Activated CD8-positive, alpha-beta memory T cell treated with anti-CD3 and anti-CD28 coated beads, Interleukin-2, amount 10 ng/mL, durations not matched to agents 7 days and 5 days (primary cell): ENCODE data around the gene AURKA. TPM values are rescaled to one million over a fixed set of nuclear protein-coding genes. Genes with fewer than 3 reads are reported as not detected.
"Not testable (repeated sequence)": the region's sequence is repeated elsewhere in the genome, so short reads cannot be mapped to it uniquely, and the experiment has no call there.

Experiments used
- ATAC-seq: fragments of 150-1000 bp; cut with Tn5 transposase; one replicate; pipeline ENCODE4 v1.10.0; 2021; ENCODE audit warnings: moderate library complexity
- CTCF ChIA-PET: fragments of 350-600 bp; sonication (Branson Sonifier 250); formaldehyde crosslinking; loops from one replicate; lab custom pipeline; 2021; ENCODE audit warnings: antibody characterized with exemption; lab: Charles Lee
- DNase-seq: peaks from one replicate; pipeline ENCODE4 v3.0.0-alpha.2; 2020
- H3K27ac Mint-ChIP-seq: one replicate; pipeline ENCODE4 v1.8.0; 2021; ENCODE audit warnings: mild to moderate bottlenecking, mixed read lengths
- H3K27me3 Mint-ChIP-seq: one replicate; pipeline ENCODE4 v1.8.0; 2021; ENCODE audit warnings: mixed read lengths
- H3K36me3 Mint-ChIP-seq: one replicate; pipeline ENCODE4 v1.8.0; 2021; ENCODE audit warnings: mild to moderate bottlenecking, mixed read lengths
- H3K4me1 Mint-ChIP-seq: one replicate; pipeline ENCODE4 v1.8.0; 2021; ENCODE audit warnings: mixed read lengths
- H3K4me3 Mint-ChIP-seq: one replicate; pipeline ENCODE4 v1.8.0; 2021; ENCODE audit warnings: mild to moderate bottlenecking, moderate library complexity, mixed read lengths
- H3K9me3 Mint-ChIP-seq: one replicate; pipeline ENCODE4 v1.8.0; 2022; ENCODE audit warnings: low read depth, mixed read lengths
- total RNA-seq, 2 experiments: library from RNA; stranded (reverse); gene quantifications; one replicate each; pipeline ENCODE4 v1.2.3, GENCODE V29; 2021

Gene AURKA
- total RNA-seq, 2 experiments from 2014 or later: 107 to 123 TPM

- no peak for ATAC-seq
- H3K9me3 Mint-ChIP-seq: no peaks in the 10 kb centered on the region
- peaks cover 2% of the 10 kb centered on the region for H3K4me1 Mint-ChIP-seq
- peaks cover 57% of the 10 kb centered on the region for H3K27me3 Mint-ChIP-seq
- CTCF ChIA-PET: interaction anchor here (1.3 to 3.2 kb wide), 2 partner anchors 94 to 173 kb away, joined by 4 to 13 read pairs; partner anchors contain the start of gene MC3R
- DNase-seq: no peak
- H3K4me3 Mint-ChIP-seq: no peak overlapping the region
- no peaks in the 10 kb centered on the region for H3K36me3 Mint-ChIP-seq
- no peak overlapping the region for H3K27ac Mint-ChIP-seq
Measured at GRCh38 chr20:56342783-56343182, 49.2 kb downstream of the AURKA start.

GRCh38 chr20:56336709-56337108 is 55.3 kb downstream of the AURKA start:
- ATAC-seq, H3K27ac Mint-ChIP-seq, H3K36me3 Mint-ChIP-seq, DNase-seq, H3K4me3 Mint-ChIP-seq, CTCF ChIA-PET, H3K4me1 Mint-ChIP-seq, H3K9me3 Mint-ChIP-seq: not testable (repeated sequence)
- H3K27me3 Mint-ChIP-seq: peaks cover 24% of the 10 kb centered on the region

- H3K9me3 Mint-ChIP-seq: no peaks in the 10 kb centered on the region
- DNase-seq: no peak
- no peaks in the 10 kb centered on the region for H3K4me1 Mint-ChIP-seq
- no peak overlapping the region for H3K27ac Mint-ChIP-seq
- H3K4me3 Mint-ChIP-seq: no peak overlapping the region
- no peaks in the 10 kb centered on the region for H3K36me3 Mint-ChIP-seq
- H3K27me3 Mint-ChIP-seq: peaks cover 10% of the 10 kb centered on the region
- CTCF ChIA-PET: no interaction called here
- no peak for ATAC-seq
Measured at GRCh38 chr20:56328861-56329260, 63.2 kb downstream of the AURKA start.

GRCh38 chr20:56324806-56325205 is 67.2 kb downstream of the AURKA start:
- Mint-ChIP-seq H3K27me3 (peaks cover 14% of the 10 kb centered on the region), H3K4me3 (no peak overlapping the region), H3K4me1 (no peaks in the 10 kb centered on the region), H3K36me3 (no peaks in the 10 kb centered on the region), H3K27ac (no peak overlapping the region), H3K9me3 (no peaks in the 10 kb centered on the region)
- DNase-seq: no peak
- CTCF ChIA-PET: no interaction called here
- ATAC-seq: no peak

GRCh38 chr20:56323656-56324055 is 68.4 kb downstream of the AURKA start:
- H3K27ac Mint-ChIP-seq: no peak overlapping the region
- H3K4me1 Mint-ChIP-seq: peaks cover 10% of the 10 kb centered on the region
- CTCF ChIA-PET: no interaction called here
- H3K9me3 Mint-ChIP-seq: no peaks in the 10 kb centered on the region
- H3K4me3 Mint-ChIP-seq: no peak overlapping the region
- DNase-seq (no peak), ATAC-seq (no peak)
- H3K27me3 Mint-ChIP-seq: peaks cover 18% of the 10 kb centered on the region
- no peaks in the 10 kb centered on the region for H3K36me3 Mint-ChIP-seq

GRCh38 chr20:56323206-56323605 is 68.8 kb downstream of the AURKA start:
- Mint-ChIP-seq H3K36me3 (no peaks in the 10 kb centered on the region), H3K27ac (no peak overlapping the region), H3K4me1 (peaks cover 12% of the 10 kb centered on the region), H3K27me3 (peaks cover 18% of the 10 kb centered on the region), H3K9me3 (no peaks in the 10 kb centered on the region), H3K4me3 (no peak overlapping the region)
- CTCF ChIA-PET: no interaction called here
- DNase-seq: no peak
- ATAC-seq: no peak

- CTCF ChIA-PET: no interaction called here
- H3K4me3 Mint-ChIP-seq: no peak overlapping the region
- DNase-seq: no peak
Measured at GRCh38 chr20:56322681-56323080, 69.3 kb downstream of the AURKA start.

More at GRCh38 chr20:56322681-56323080, 69.3 kb downstream of the AURKA start:
- ATAC-seq: no peak
- Mint-ChIP-seq H3K27me3 (peaks cover 20% of the 10 kb centered on the region), H3K36me3 (no peaks in the 10 kb centered on the region), H3K27ac (no peak overlapping the region), H3K4me1 (peaks cover 12% of the 10 kb centered on the region), H3K9me3 (no peaks in the 10 kb centered on the region)

Other genes with a start within 250 kb of the AURKA start
- gene MC3R, start 143.5 kb downstream of the AURKA start, total RNA-seq: not detected
- 1 to 10 TPM; 2.4 to 3.5 TPM for gene FAM210B, start 33.2 kb downstream of the AURKA start, total RNA-seq
- gene CSTF1, start 430 bp upstream of the AURKA start, total RNA-seq: 10 to 100 TPM; 60.0 to 82.4 TPM
- 10 to 100 TPM; 10.9 to 21.8 TPM for gene CASS4, start 20.0 kb upstream of the AURKA start, total RNA-seq
- 100 to 1,000 TPM; 112 to 127 TPM for gene RTF2, start 76.4 kb upstream of the AURKA start, total RNA-seq
- 1 to 10 TPM; 1.4 to 1.7 TPM for gene FAM209A, start 132.5 kb upstream of the AURKA start, total RNA-seq
- gene FAM209B, start 141.0 kb upstream of the AURKA start, total RNA-seq: 1 to 10 TPM; 1.3 to 1.7 TPM
- gene TFAP2C, start 237.1 kb upstream of the AURKA start, total RNA-seq: not detected